NT2/D1 (cell line): ENCODE data around the gene CD22.

ENCODE experiments used
- DNase-seq: peaks from one replicate; pipeline ENCODE4 v3.0.0-alpha.2; 2011; ENCODE audit warnings: low read depth, low spot score
- H3K27me3 ChIP-seq: 2 replicates; pipeline ENCODE4 v1.6.0; 2011; ENCODE audit warnings: mild to moderate bottlenecking; ENCODE audit not compliant: insufficient read length, insufficient read depth
- H3K36me3 ChIP-seq: 2 replicates; pipeline ENCODE4 v1.6.1; 2011; ENCODE audit warnings: mild to moderate bottlenecking, low read length, mixed read lengths; ENCODE audit not compliant: insufficient read depth, insufficient read length
- H3K4me1 ChIP-seq: 2 replicates; pipeline ENCODE4 v1.5.1; 2011; ENCODE audit not compliant: insufficient read depth, insufficient read length
- H3K4me3 ChIP-seq: 2 replicates; pipeline ENCODE4 v1.5.1; 2011; ENCODE audit warnings: low read depth; ENCODE audit not compliant: insufficient read length
- H3K9ac ChIP-seq: 2 replicates; pipeline ENCODE4 v1.6.0; 2011; ENCODE audit warnings: low read depth; ENCODE audit not compliant: insufficient read length
- H3K9me3 ChIP-seq: 2 replicates; pipeline ENCODE4 v1.5.1; 2011; ENCODE audit warnings: mild to moderate bottlenecking, low read length; ENCODE audit not compliant: insufficient read depth
- SUZ12 ChIP-seq: IDR thresholded peaks from 2 replicates; pipeline ENCODE4 v1.6.1; 2011; ENCODE audit not compliant: insufficient read length, insufficient read depth; ENCODE audit errors: extremely low read depth
- YY1 ChIP-seq: IDR thresholded peaks from 2 replicates; pipeline ENCODE4 v1.6.1; 2011; ENCODE audit not compliant: insufficient read length, insufficient read depth
- ZNF274 ChIP-seq: IDR thresholded peaks from 2 replicates; pipeline ENCODE4 v1.6.1; 2011; ENCODE audit warnings: mild to moderate bottlenecking, low read depth, low read length

CD22 gene

DNA sequence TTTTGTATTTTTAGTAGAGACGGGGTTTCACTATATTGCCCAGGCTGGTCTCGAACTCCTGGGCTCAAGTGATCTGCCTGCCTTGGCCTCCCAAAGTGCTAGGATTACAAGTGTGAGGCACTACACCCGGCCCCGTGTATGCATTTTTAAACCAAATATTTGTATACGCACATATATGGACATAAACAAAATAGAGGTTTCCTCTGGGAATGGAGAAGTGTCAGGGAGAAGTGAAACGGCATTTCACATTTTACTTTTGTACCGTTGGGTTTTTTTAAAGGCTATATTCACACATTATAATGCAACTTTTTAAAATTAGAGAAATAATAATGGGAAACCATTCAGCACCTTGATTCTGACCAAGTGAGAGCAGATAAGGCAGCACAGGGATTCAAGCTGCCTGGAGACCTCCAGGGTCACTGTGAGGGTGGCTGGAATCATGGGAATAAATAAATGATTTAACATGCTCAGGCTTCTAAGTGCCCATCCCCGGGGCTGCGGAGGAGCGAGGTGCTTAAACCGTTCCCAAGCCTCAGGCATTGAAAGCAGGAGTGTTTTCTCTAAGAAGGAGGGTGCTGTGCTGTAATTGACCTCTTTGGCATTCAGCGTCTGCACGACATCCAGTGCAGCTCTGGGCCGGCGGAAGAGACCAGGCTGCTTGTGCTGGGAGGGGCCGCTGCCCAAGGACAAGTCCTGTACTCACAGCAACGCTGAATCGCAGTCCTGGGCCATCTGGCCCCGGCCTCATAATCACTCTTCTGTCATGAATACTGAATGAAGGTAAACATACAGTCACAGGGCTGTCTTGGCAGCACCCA is 66.6 kb downstream of the CD22 start:
- H3K9me3 ChIP-seq, result no peaks in the 10 kb centered on the region
- H3K27me3 ChIP-seq, result no peaks in the 10 kb centered on the region
- no peak overlapping the region for H3K9ac ChIP-seq
- H3K36me3 ChIP-seq, result no peaks in the 10 kb centered on the region
- TF ChIP-seq YY1 (no peak), SUZ12 (no peak), ZNF274 (no peak)
- DNase-seq, result no peak
- no peak overlapping the region for H3K4me3 ChIP-seq
- peaks cover 2% of the 10 kb centered on the region for H3K4me1 ChIP-seq

DNA sequence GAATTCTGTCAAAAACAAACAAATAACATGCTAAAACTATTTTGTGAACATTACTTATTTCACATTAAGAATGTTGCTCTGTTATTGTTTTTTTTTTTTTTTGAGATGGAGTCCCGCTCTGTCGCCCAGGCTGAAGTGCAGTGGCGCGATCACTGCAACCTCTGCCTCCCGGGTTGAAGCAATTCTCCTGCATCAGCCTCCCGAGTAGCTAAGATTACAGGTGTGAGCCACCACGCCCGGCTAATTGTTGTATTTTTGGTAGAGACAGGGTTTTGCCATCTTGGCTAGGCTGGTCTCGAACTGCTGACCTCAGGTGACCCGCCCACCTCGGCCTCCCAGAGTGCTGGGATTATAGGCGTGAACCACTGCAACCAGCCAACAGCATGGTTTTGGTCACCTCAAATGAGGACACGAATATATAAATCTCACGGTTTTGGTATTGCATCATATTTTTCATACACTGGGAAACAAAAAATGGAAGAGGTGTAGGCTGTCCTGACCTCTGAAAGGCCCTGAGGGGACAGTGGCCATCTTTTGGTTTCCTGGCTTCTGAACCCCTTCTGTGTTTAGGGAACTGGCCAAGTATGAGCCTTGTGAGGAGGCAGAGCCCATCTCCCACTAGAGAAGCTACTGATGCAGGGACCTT is 67.4 kb downstream of the CD22 start:
- no peaks in the 10 kb centered on the region for H3K4me1 ChIP-seq
- no peaks in the 10 kb centered on the region for H3K27me3 ChIP-seq
- DNase-seq, result no peak
- no peak overlapping the region for H3K4me3 ChIP-seq
- H3K9ac ChIP-seq, result no peak overlapping the region
- TF ChIP-seq ZNF274 (no peak), YY1 (no peak)
- H3K9me3 ChIP-seq, result no peaks in the 10 kb centered on the region
- H3K36me3 ChIP-seq, result no peaks in the 10 kb centered on the region
